GM12891 (cell line): Measurements from ENCODE around the gene ACSM6.
"Not testable (repeated sequence)": the region's sequence is repeated elsewhere in the genome, so short reads cannot be mapped to it uniquely, and the experiment has no call there.

ENCODE experiments used
- DNase-seq: peaks from one replicate; pipeline ENCODE4 v3.0.0; 2011; ENCODE audit warnings: low spot score; ENCODE audit not compliant: insufficient read length
- FAIRE-seq: peaks from 2 replicates; lab custom pipeline; 2011; peaks lifted over from hg19 to GRCh38; lab: Jason Lieb, UNC
- PAX5 ChIP-seq: IDR thresholded peaks from 2 replicates; pipeline ENCODE4 v1.6.1; 2011; ENCODE audit warnings: low read length, moderate library complexity, mild to moderate bottlenecking; ENCODE audit not compliant: insufficient read depth, severe bottlenecking
- POLR2A ChIP-seq: IDR thresholded peaks from 2 replicates; pipeline ENCODE4 v1.6.1; 2011; ENCODE audit warnings: low read depth, low read length, control low read depth
- POLR2AphosphoS5 ChIP-seq: IDR thresholded peaks from 2 replicates; pipeline ENCODE4 v1.6.1; 2011; ENCODE audit warnings: low read depth, low read length, control low read depth
- POU2F2 ChIP-seq: IDR thresholded peaks from 2 replicates; pipeline ENCODE4 v1.6.1; 2011; ENCODE audit warnings: low read depth, mild to moderate bottlenecking, control low read depth, low read length, moderate library complexity
- SPI1 ChIP-seq: IDR thresholded peaks from 2 replicates; pipeline ENCODE4 v1.6.1; 2011; ENCODE audit warnings: low read depth, low read length, control low read depth
- TAF1 ChIP-seq: IDR thresholded peaks from 2 replicates; pipeline ENCODE4 v1.6.1; 2011; ENCODE audit warnings: low read depth, low read length, control low read depth

The ACSM6 gene

GRCh38 chr10:95230677-95231586, 36.9 kb downstream of the ACSM6 start:
- peak; percentile 68 for TF ChIP-seq TAF1
- TF ChIP-seq POU2F2, result peak; percentile 26; the same call in 1 of the 2 replicates
- TF ChIP-seq POLR2AphosphoS5, result peak; percentile 67
- 0 out of 2 replicates have a peak, but pooled peaks have one; percentile 49 for TF ChIP-seq POLR2A
- not testable (repeated sequence) for DNase-seq
- FAIRE-seq, result peak; percentile 41

GRCh38 chr10:95233377-95234034, 39.5 kb downstream of the ACSM6 start:
- FAIRE-seq (no peak), DNase-seq (no peak)
- TF ChIP-seq POLR2AphosphoS5, result no peak
- TF ChIP-seq POLR2A, result peak; percentile 19; the same call in 1 of the 2 replicates

GRCh38 chr10:95234951-95235350, 40.9 kb downstream of the ACSM6 start:
- no peak for TF ChIP-seq SPI1
- no peak for TF ChIP-seq PAX5
- TF ChIP-seq TAF1, result no peak
- TF ChIP-seq POLR2A, result no peak
- no peak for TF ChIP-seq POLR2AphosphoS5
- no peak for FAIRE-seq
- DNase-seq, result no peak

- peak; percentile 26 for FAIRE-seq
- TF ChIP-seq POLR2AphosphoS5, result no peak
- no peak for TF ChIP-seq PAX5
- TF ChIP-seq POLR2A, result no peak
- no peak for TF ChIP-seq POU2F2
- TF ChIP-seq SPI1, result no peak
- TF ChIP-seq TAF1, result no peak
- DNase-seq, result no peak
Observed at GRCh38 chr10:95235676-95236067, 41.6 kb downstream of the ACSM6 start.

- peak; percentile 92 for FAIRE-seq
- TF ChIP-seq POLR2AphosphoS5, result peak; percentile 73
- peak; percentile 3; the same call in 1 of the 2 replicates for TF ChIP-seq POLR2A
- TF ChIP-seq SPI1, result peak; percentile 98
- no peak for TF ChIP-seq POU2F2
- TF ChIP-seq TAF1, result no peak
- TF ChIP-seq PAX5, result no peak
- no peak for DNase-seq
Observed at GRCh38 chr10:95236068-95236903, 42.2 kb downstream of the ACSM6 start.

- DNase-seq (no peak), FAIRE-seq (peak; percentile 41)
Observed at GRCh38 chr10:95237376-95238170, 43.5 kb downstream of the ACSM6 start.

GRCh38 chr10:95240096-95240495, 46.1 kb downstream of the ACSM6 start:
- not testable (repeated sequence) for DNase-seq, FAIRE-seq

More at GRCh38 chr10:95237376-95238170, 43.5 kb downstream of the ACSM6 start:
- TF ChIP-seq POU2F2 (no peak), SPI1 (no peak), POLR2AphosphoS5 (no peak; the same call in 1 of the 2 replicates), POLR2A (no peak), TAF1 (no peak), PAX5 (no peak)

- no peak for FAIRE-seq
- DNase-seq, result no peak
- TF ChIP-seq POLR2AphosphoS5, result no peak
- TF ChIP-seq SPI1, result no peak
- no peak for TF ChIP-seq POU2F2
- no peak for TF ChIP-seq POLR2A
- no peak for TF ChIP-seq PAX5
- no peak for TF ChIP-seq TAF1
Observed at GRCh38 chr10:95240811-95241210, 46.8 kb downstream of the ACSM6 start.

GRCh38 chr10:95241533-95241932, 47.5 kb downstream of the ACSM6 start:
- FAIRE-seq (no peak), DNase-seq (no peak)
- peak; percentile 16; the same call in 1 of the 2 replicates for TF ChIP-seq POLR2A
- TF ChIP-seq PAX5, result no peak
